Measurements from ENCODE around the gene WAPL. TPM values are rescaled to one million over a fixed set of nuclear protein-coding genes. Genes with fewer than 3 reads are reported as not detected.

WAPL gene
- total RNA-seq, 3 donors from 2014 or later = 39.8 to 65.0 (median 49.5) TPM

- Histone ChIP-seq H3K27me3 (no peaks in the 10 kb centered on the region), H3K36me3 (no peaks in the 10 kb centered on the region), H3K4me3 (no peak overlapping the region), H3K4me1 (no peaks in the 10 kb centered on the region), H3K9me3 (no peaks in the 10 kb centered on the region), H3K27ac (no peak overlapping the region)
- intact Hi-C loops (cut with DNase I; ENCODE audit: low total_unique reads) = no loop called here
- no peak for TF ChIP-seq POLR2A (IDR thresholded peaks at IDR 0.05)
- TF ChIP-seq POLR2AphosphoS5 (IDR thresholded peaks at IDR 0.05) = no peak
- no peak for TF ChIP-seq CTCF (IDR thresholded peaks at IDR 0.05)
- DNase-seq (ENCODE audit: low spot score in 2 of 2) = no peak
Observed at GRCh38 chr10:86504510-86504909, 17.1 kb downstream of the WAPL start.

GRCh38 chr10:86500846-86501245 is 20.7 kb downstream of the WAPL start:
- DNase-seq (ENCODE audit: low spot score in 2 of 2) = no peak
- Histone ChIP-seq H3K27me3 (no peaks in the 10 kb centered on the region), H3K36me3 (no peaks in the 10 kb centered on the region), H3K4me1 (no peaks in the 10 kb centered on the region), H3K27ac (no peak overlapping the region), H3K4me3 (no peak overlapping the region), H3K9me3 (no peaks in the 10 kb centered on the region)
- TF ChIP-seq POLR2AphosphoS5 (IDR thresholded peaks at IDR 0.05) (no peak), POLR2A (IDR thresholded peaks at IDR 0.05) (no peak), CTCF (IDR thresholded peaks at IDR 0.05) (no peak)
- intact Hi-C loops (cut with DNase I; ENCODE audit: low total_unique reads) = no loop called here

- H3K27me3 ChIP-seq = no peaks in the 10 kb centered on the region
- H3K27ac ChIP-seq = no peak overlapping the region
- no peak overlapping the region for H3K4me3 ChIP-seq
- intact Hi-C loops (cut with DNase I; ENCODE audit: low total_unique reads) = no loop called here
- no peak for DNase-seq (ENCODE audit: low spot score in 2 of 2)
- H3K9me3 ChIP-seq = no peaks in the 10 kb centered on the region
- H3K36me3 ChIP-seq = no peaks in the 10 kb centered on the region
- H3K4me1 ChIP-seq = no peaks in the 10 kb centered on the region
- TF ChIP-seq POLR2A (IDR thresholded peaks at IDR 0.05) = no peak
- no peak for TF ChIP-seq CTCF (IDR thresholded peaks at IDR 0.05)
- TF ChIP-seq POLR2AphosphoS5 (IDR thresholded peaks at IDR 0.05) = no peak
Observed at GRCh38 chr10:86498598-86498997, 23.0 kb downstream of the WAPL start.

GRCh38 chr10:86497621-86498020 is 24.0 kb downstream of the WAPL start:
- no peak for DNase-seq (ENCODE audit: low spot score in 2 of 2)
- H3K9me3 ChIP-seq = no peaks in the 10 kb centered on the region
- intact Hi-C loops (cut with DNase I; ENCODE audit: low total_unique reads) = no loop called here
- H3K4me3 ChIP-seq = no peak overlapping the region
- H3K27ac ChIP-seq = no peak overlapping the region
- no peaks in the 10 kb centered on the region for H3K27me3 ChIP-seq
- TF ChIP-seq POLR2AphosphoS5 (IDR thresholded peaks at IDR 0.05) (no peak), CTCF (IDR thresholded peaks at IDR 0.05) (no peak), POLR2A (IDR thresholded peaks at IDR 0.05) (no peak)
- no peaks in the 10 kb centered on the region for H3K4me1 ChIP-seq
- no peaks in the 10 kb centered on the region for H3K36me3 ChIP-seq

- H3K27me3 ChIP-seq = no peaks in the 10 kb centered on the region
- TF ChIP-seq POLR2A (IDR thresholded peaks at IDR 0.05) = no peak
- no peak for TF ChIP-seq CTCF (IDR thresholded peaks at IDR 0.05)
- no peak for TF ChIP-seq POLR2AphosphoS5 (IDR thresholded peaks at IDR 0.05)
- H3K4me1 ChIP-seq = no peaks in the 10 kb centered on the region
- intact Hi-C loops (cut with DNase I; ENCODE audit: low total_unique reads) = no loop called here
- no peak for DNase-seq (ENCODE audit: low spot score in 2 of 2)
- H3K4me3 ChIP-seq = no peak overlapping the region
- no peak overlapping the region for H3K27ac ChIP-seq
- no peaks in the 10 kb centered on the region for H3K36me3 ChIP-seq
- no peaks in the 10 kb centered on the region for H3K9me3 ChIP-seq
Observed at GRCh38 chr10:86489960-86490612, 31.5 kb downstream of the WAPL start.

Measured in breast epithelium (tissue), 4 donors.